A673 (cell line): ENCODE measurements around the gene CDC42EP1.

Experiments used
- CTCF ChIP-seq: fragments of 300-800, 200-600 bp; sonication (generic); conservative IDR thresholded peaks from 2 replicates; pipeline ENCODE4 v1.5.1; 2017; ENCODE audit warnings: low read depth, mild to moderate bottlenecking, antibody characterized with exemption, low read length, moderate library complexity, mixed read lengths
- EZH2 ChIP-seq: fragments of 200-600 bp; sonication (generic); IDR thresholded peaks from 2 replicates; pipeline ENCODE4 v1.6.1; 2017; ENCODE audit warnings: borderline replicate concordance, low read depth, mild to moderate bottlenecking, mixed read lengths, antibody characterized with exemption, low read length; ENCODE audit not compliant: poor library complexity, severe bottlenecking

GRCh38 chr22:37563153-37564081 is 3.1 kb downstream of the CDC42EP1 start:
- TF ChIP-seq CTCF (no peak), EZH2 (no peak)
